HG03039 (cell line): ENCODE results near the gene PSTPIP1.

Experiments
- ATAC-seq: cut with Tn5 transposase; IDR thresholded peaks from one replicate; pipeline ENCODE4 v1.9.1; 2021; ENCODE audit warnings: mild to moderate bottlenecking, moderate library complexity; ENCODE audit not compliant: unreplicated experiment

Gene PSTPIP1

GRCh38 chr15:77029166-77030047 is 34.5 kb downstream of the PSTPIP1 start:
- no peak for ATAC-seq

DNA sequence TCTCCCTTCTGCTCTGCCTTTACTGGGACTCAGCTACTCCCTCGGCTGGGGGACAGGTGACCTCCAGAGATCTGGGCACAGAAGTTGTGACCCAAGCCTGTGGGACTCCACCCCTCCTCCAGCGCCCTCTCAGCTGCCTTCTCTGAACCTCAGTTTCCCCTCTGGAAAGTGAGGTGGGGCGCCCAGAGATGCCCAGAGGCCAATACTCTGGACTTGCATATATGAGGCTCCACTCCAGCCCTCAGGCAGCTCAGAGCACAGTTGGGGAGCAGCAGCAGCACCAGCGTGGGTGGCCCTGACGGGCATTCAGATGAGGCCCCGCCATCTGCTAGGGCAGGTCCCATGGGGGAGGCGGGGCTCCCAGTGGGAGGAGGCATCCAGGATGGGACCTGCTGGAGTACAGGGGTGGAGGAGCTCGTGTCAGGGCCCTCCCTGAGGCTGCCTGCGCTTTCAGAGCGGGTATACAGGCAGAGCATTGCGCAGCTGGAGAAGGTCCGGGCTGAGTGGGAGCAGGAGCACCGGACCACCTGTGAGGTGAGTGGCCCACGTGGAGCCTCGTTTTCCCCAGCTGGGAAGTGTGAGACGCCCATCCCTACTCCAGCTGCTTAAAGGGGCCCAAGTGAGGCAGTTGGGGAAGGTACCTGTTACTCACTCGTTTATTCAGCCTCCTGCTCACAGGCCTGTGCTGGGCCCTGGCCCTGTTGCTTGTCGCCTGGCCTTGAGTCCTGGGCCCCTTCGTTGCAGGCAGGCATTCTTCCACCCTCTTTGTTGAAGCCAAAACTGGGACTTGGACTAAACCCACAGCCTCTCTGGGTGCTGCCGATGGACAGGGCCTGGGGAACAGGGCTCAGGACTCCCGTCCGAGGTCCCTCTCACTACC is 35.4 kb downstream of the PSTPIP1 start:
- ATAC-seq: no peak

- no peak for ATAC-seq
These were observed 36.0 kb downstream of the PSTPIP1 start for GRCh38 chr15:77030928-77031375.

- ATAC-seq: no peak
These were observed 36.6 kb downstream of the PSTPIP1 start for GRCh38 chr15:77031376-77032050.

GRCh38 chr15:77032052-77032646 is 37.2 kb downstream of the PSTPIP1 start:
- no peak for ATAC-seq

DNA sequence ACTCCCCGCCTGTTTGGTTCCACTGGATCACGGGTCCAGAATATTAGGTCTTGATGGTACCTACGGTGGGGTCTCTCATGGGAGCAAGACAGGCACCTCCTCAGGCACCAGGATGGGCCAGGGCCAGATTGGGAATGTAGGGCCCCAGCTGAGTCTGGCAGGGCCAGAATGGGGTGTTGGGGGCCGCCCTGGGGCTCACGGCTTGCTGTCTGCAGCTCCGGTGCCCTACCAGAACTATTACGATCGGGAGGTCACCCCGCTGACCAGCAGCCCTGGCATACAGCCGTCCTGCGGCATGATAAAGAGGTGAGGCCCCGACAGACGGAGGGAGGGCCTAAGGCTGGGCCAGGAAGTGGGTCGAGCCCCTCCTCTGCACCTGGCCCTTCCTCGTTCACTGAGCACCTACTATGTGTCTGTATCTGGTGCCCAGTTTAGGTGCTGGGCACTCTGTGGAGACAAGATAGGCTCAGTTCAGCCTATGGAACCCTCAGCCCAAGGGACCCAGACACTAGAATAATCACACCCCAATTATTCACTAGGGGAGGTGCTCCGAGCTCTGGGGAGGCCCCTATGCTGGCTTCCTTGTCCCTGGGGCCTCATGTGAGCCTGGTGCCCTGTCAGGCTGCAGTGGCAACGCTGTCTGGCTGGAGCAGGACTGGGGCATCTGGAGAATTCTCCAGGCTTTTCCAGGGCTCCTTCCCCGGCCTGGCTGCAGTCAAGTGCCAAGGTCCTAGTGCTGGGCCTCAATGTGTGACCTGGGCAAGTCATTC is 37.9 kb downstream of the PSTPIP1 start:
- no peak for ATAC-seq

DNA sequence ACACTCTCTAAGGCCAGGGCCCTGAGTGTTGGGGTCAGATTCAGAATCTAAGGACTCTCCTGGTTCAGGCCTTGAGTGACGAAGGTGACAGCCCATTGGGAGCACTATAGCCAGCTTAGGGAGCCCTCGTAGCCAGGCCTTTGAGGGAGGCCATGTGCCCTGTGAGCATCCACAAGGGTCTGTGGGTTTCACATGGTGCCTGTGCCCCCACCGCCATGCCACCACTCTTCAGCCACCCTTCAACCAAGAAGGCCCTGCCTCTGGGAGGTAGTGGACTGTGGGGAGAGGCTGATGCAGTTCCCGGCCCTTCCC is 38.4 kb downstream of the PSTPIP1 start:
- no peak for ATAC-seq

DNA sequence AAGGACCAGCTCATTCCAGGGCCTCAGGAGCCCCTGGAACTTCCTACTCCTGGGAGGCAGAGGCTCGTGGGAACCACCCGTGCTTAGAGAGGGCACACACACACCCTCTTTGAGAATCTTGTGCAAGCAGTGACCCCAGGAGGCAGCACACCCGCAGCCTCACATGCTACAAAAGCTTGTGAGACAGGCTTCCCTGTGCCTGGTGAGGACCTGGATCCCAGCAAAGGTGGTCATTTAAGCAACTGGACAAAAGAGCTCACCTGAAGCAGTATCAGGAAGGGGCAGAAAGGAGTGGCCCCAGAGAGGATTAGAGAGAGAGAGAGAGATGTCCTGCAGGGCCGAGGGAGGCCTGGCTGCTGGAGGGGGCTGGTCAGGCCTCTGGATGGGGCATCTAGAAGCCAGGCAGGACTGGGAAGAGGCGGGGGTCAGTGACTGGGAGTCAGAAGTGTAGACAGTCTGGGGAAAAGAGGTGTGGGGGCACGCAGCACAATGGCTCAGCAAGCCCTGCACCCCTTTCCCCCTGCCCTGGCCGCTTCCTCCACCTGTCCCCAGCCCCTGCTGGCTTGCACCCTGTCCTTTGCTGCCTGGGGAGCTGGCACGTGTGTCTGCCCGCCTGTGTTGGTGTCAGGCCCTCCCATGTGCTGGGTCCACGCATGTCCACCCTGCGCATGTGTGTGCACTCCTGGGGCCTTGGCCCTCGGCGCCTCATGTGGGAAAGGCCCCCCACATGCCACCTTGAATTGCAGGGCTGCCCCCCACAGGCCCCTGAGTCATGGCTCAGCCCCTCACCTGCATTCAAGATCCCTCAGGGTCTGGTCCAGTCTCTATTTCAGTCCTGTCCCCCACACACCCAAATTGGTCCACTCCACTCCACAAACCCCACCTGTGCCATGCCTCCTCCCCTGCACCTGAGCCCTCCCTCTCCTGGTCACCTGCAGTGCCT is 39.1 kb downstream of the PSTPIP1 start:
- no peak for ATAC-seq

GRCh38 chr15:77034695-77035489 is 40.0 kb downstream of the PSTPIP1 start:
- ATAC-seq: no peak

DNA sequence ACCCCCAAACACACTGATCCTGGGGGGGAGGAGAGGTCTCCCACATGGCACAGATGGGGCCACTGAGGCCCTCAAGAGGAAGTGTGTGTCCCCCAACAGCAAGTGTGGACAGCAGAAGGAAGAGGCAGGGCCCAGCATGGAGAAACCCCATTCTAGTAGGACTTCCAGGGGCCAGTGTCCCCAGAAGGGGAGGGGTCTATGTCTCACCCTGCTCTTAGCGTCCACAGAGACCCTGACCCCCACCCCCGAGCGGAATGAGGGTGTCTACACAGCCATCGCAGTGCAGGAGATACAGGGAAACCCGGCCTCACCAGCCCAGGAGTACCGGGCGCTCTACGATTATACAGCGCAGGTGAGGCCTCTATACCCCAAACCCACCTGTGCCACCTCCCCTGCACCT is 40.7 kb downstream of the PSTPIP1 start:
- ATAC-seq: no peak

- ATAC-seq: no peak
These were observed 41.1 kb downstream of the PSTPIP1 start for GRCh38 chr15:77035999-77036471.

DNA sequence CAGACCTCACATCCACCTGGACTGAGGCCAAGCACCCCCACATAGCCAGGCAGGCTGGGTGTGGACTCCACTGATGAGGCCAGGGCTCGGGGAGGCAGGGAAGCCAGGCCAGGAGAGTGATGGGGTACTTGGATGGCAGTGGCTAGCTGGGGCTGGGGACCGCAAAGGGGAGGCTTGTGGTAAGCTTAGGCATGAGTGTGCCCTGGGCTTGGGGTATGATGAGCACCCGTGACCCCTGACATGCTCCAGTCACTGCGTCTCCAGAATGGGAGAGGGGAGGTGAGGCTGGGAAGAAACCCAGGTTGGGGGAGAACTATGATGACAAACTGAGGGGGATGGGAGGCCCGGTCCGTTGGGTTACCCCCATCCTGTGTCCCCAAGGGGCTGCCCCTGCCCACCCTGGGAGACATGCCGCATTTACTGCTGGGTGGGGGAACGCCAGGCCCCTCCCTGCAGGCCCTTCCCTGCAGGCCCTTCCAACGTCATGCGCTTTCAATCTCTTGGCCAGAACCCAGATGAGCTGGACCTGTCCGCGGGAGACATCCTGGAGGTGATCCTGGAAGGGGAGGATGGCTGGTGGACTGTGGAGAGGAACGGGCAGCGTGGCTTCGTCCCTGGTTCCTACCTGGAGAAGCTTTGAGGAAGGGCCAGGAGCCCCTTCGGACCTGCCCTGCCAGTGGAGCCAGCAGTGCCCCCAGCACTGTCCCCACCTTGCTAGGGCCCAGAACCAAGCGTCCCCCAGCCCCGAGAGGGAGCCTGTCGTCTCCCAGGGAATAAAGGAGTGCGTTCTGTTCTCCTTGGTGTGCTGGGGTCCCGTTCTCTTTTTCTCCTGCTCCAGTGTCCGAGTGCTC is 41.8 kb downstream of the PSTPIP1 start:
- ATAC-seq: no peak

DNA sequence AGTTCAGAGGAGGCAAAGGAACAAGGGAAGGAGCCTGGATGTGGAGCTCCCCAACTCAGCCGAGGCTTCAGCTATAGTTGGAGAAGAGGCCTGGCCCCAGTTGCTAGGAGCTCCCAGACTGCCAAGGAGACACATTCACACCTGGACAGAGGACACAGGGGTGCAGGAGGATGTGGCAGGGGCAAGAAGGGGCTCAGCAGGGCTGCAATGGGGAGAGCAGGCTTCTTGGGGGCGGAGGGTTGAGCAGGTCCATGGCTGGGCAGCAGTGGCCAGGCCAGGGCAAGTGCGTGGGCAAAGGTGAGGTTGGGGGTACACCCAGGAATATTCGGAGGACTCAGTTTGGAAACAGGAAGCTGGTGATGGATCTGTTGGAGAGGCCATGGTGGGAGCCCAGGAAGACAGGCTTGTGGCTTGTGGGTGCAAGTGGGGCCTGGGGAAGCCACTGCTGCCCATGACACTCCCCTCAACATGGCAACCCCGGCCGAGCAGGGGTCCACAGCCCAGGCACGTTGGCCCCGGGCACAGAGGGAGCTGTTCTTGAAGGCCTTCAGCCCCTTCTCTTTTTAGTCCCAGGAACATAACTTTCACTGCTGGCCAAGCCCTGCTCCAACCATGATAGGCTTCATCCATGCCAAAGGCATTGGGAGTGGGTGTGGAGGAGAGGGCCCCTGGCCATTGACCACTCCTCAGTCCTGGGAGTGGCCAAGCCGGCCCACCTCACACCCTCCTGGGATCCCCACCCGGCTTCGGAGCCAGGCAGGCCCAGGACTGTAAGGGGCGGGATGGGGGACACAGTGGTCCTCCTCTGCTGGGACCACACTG is 42.7 kb downstream of the PSTPIP1 start:
- ATAC-seq: no peak

DNA sequence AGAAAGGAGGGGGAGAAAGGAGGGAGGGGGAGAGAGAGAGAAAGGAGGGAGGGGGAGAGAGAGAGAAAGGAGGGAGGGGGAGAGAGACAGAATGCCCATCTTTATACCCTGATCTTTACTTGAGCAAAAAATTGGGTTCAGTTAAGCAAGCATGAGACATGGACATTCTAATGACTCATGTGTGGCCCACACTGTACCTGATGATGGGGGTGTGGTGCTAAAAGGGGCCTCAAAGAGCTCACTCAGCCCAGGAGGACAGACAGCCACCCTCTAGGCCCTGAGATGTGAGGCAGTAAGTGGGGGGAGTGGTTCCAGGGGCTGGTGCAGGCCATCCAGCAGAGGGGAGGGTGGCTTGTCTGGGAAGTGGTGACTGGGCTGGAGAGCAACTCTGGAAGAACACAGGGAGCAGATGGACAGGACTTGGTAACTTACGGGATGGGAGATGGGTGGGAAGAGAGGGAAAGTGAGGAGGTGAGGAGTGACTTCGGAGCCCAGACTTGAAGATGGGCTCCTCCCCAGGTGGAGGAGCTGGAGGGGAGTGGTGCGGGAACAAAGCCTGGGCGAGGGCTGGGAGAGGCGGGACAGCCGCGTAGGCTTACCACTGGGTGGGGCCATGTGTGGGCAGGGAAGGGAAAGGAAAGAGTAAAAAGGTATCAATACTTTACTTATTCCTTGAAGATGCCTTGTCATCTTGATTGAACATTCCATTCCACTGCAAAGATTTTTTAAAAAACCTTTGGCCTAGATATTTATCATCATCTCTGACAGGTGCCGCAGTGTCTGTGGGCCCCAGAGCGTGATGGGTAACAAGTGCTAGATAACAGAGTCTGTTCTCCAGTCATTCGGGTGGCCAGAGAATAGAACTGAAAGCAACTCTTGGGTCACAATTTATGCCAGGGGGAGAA is 43.6 kb downstream of the PSTPIP1 start:
- no peak for ATAC-seq

- no peak for ATAC-seq
These were observed 44.2 kb downstream of the PSTPIP1 start for GRCh38 chr15:77039217-77039533.

DNA sequence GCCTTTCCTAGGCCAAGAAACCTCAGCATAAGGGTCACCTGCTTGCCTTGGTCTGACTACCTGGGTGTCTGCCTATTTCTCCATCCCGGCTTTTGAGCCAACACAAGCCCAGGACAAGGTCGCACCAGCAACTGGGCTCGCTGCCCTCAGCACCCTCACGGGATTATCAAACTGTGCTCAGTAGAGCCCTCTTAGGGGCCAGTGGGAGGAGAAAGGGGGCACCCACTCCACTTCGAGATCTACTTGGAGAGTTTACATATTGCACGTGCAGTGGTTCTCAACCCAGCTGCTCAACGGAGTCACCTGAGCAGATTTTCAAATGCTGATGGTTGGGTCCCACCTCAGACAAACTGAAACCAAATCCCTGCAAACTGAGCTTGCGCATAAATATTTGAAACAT is 44.9 kb downstream of the PSTPIP1 start:
- no peak for ATAC-seq
